NCI-H446 treated with DMSO at 0.1 percent for 48 hours (cell line): ENCODE results near the gene QDPR.
"Not testable (repeated sequence)": the region's sequence is repeated elsewhere in the genome, so short reads cannot be mapped to it uniquely, and the experiment has no call there.

Experiments used
- DNase-seq: peaks from one replicate; lab custom pipeline; 2025; lab: John Stamatoyannopoulos, UW

QDPR gene

GRCh38 chr4:17511950-17512795 lies at the start of gene QDPR:
TSS of gene QDPR (minus strand) at chr4:17512090. CDS start at chr4:17512054, 36 bp downstream.
- DNase-seq, result no peak

GRCh38 chr4:17561195-17561909 lies 49.5 kb upstream of the QDPR start:
- DNase-seq, result peak; percentile 31

GRCh38 chr4:17560065-17560673 lies 48.3 kb upstream of the QDPR start:
- no peak for DNase-seq

GRCh38 chr4:17559709-17560048 lies 47.8 kb upstream of the QDPR start:
- DNase-seq, result no peak

GRCh38 chr4:17558941-17559708 lies 47.2 kb upstream of the QDPR start:
- DNase-seq, result no peak

- DNase-seq, result no peak
Observed at GRCh38 chr4:17557880-17558279, 46.0 kb upstream of the QDPR start.

GRCh38 chr4:17556498-17556897 lies 44.6 kb upstream of the QDPR start:
- DNase-seq, result no peak

GRCh38 chr4:17554568-17554967 lies 42.7 kb upstream of the QDPR start:
- no peak for DNase-seq

- DNase-seq, result no peak
Observed at GRCh38 chr4:17552427-17552826, 40.5 kb upstream of the QDPR start.

- no peak for DNase-seq
Observed at GRCh38 chr4:17550549-17550948, 38.7 kb upstream of the QDPR start.

GRCh38 chr4:17546678-17547077 lies 34.8 kb upstream of the QDPR start:
- no peak for DNase-seq

GRCh38 chr4:17546222-17546621 lies 34.3 kb upstream of the QDPR start:
- DNase-seq, result no peak

GRCh38 chr4:17545374-17546140 lies 33.7 kb upstream of the QDPR start:
- DNase-seq, result no peak

GRCh38 chr4:17544831-17545234 lies 32.9 kb upstream of the QDPR start:
- no peak for DNase-seq

- DNase-seq, result no peak
Observed at GRCh38 chr4:17544205-17544604, 32.3 kb upstream of the QDPR start.

- DNase-seq, result not testable (repeated sequence)
Observed at GRCh38 chr4:17537060-17537459, 25.2 kb upstream of the QDPR start.

GRCh38 chr4:17535906-17536305 lies 24.0 kb upstream of the QDPR start:
- DNase-seq, result no peak

GRCh38 chr4:17535242-17535641 lies 23.4 kb upstream of the QDPR start:
- no peak for DNase-seq

- DNase-seq, result no peak
Observed at GRCh38 chr4:17534705-17535104, 22.8 kb upstream of the QDPR start.

- no peak for DNase-seq
Observed at GRCh38 chr4:17531538-17532285, 19.8 kb upstream of the QDPR start.
